Mucosa of rectum (tissue), 2 donors: ENCODE data around the gene STPG2.

Experiments used
- H3K27ac ChIP-seq, 2 donors: one replicate each; pipeline ENCODE4 v1.7.0; 2013; ENCODE audit warnings: inconsistent platforms in 2 of 2, low read depth in 2 of 2, low read length in 2 of 2
- H3K27me3 ChIP-seq, 2 donors: one replicate each; pipeline ENCODE4 v1.7.0; 2013; ENCODE audit warnings: low read length in 2 of 2; ENCODE audit not compliant: control insufficient read depth in 2 of 2, insufficient read depth in 2 of 2
- H3K36me3 ChIP-seq, 2 donors: one replicate each; pipeline ENCODE4 v1.7.0; 2013; ENCODE audit warnings: low read length in 2 of 2; ENCODE audit not compliant: control insufficient read depth in 2 of 2, insufficient read depth in 2 of 2
- H3K4me1 ChIP-seq, 2 donors: one replicate each; pipeline ENCODE4 v1.7.0; 2013; ENCODE audit warnings: low read length in 2 of 2, mild to moderate bottlenecking in 1 of 2; ENCODE audit not compliant: control insufficient read depth in 2 of 2, insufficient read depth in 2 of 2
- H3K4me3 ChIP-seq, 2 donors: one replicate each; pipeline ENCODE4 v1.7.0; 2013; ENCODE audit warnings: low read length in 2 of 2
- H3K9ac ChIP-seq, 2 donors: one replicate each; pipeline ENCODE4 v1.7.0; 2013; ENCODE audit warnings: low read length in 2 of 2, low read depth in 1 of 2, mild to moderate bottlenecking in 1 of 2
- H3K9me3 ChIP-seq, 2 donors: one replicate each; pipeline ENCODE4 v1.7.0; 2013; ENCODE audit warnings: low read length in 2 of 2; ENCODE audit not compliant: control insufficient read depth in 2 of 2
- donor health status: healthy.
- donor health status: Normal muscosa, but diverticular disease.

STPG2 gene

GRCh38 chr4:98143001-98143899 is at the start of gene STPG2:
Gene STPG2 (minus strand): TSS chr4:98143476.
- peak within 1 kb of the TSS; percentile 95 to 98 for H3K27ac ChIP-seq
- peak within 1 kb of the TSS; percentile 95 to 96 for H3K4me3 ChIP-seq
- no peaks in the 10 kb centered on the region for H3K9me3 ChIP-seq
- H3K4me1 ChIP-seq: peaks cover 2 to 3% of the 10 kb centered on the region in 2 donors
- no peaks in the 10 kb centered on the region for H3K27me3 ChIP-seq
- peak within 1 kb of the TSS; percentile 84 to 87 for H3K9ac ChIP-seq
- H3K36me3 ChIP-seq: no peaks in the 10 kb centered on the region

DNA sequence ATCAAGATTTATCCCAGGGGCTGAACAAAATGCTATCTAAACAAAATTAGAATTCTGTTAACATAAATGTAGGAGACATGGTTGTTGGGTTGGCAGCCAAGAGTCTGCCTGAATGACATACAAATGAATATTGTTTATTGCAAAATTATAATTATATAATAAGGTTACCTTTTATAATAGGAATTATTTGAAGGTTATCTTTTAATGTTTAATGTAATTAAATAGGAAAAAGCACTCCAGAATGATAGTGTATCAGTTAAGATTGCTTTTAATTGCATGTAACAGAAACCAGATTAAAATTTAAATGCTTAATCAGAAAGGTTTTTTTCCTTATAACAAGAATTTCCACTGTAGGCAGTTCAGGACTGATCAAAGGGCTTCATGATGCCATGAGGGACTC is 42.0 kb upstream of the STPG2 start:
- Histone ChIP-seq H3K36me3 (no peaks in the 10 kb centered on the region), H3K27ac (no peak overlapping the region), H3K4me3 (no peak overlapping the region), H3K27me3 (no peaks in the 10 kb centered on the region), H3K9ac (no peak overlapping the region), H3K9me3 (no peaks in the 10 kb centered on the region), H3K4me1 (no peaks in the 10 kb centered on the region)

DNA sequence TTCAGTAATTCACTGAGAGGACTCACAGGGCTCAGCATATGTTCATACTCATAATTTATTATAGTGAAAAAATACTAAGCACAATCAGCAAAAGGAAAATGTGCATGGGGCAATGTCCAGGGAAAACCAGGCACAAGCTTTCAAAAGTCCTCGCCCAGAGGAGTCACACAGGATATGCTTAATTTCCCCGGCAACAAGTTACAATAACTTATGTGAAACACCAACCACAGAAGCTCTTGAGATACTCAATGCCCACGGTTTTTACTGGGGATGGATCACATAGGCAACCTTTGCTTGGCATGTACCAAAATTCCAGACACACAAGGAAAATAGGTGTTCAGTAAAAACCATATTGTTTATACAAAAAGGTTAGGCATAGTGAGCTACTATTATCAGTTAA is 38.5 kb upstream of the STPG2 start:
- Histone ChIP-seq H3K4me3 (no peak overlapping the region), H3K27me3 (no peaks in the 10 kb centered on the region), H3K9ac (no peak overlapping the region), H3K36me3 (no peaks in the 10 kb centered on the region), H3K27ac (no peak overlapping the region), H3K4me1 (no peaks in the 10 kb centered on the region), H3K9me3 (no peaks in the 10 kb centered on the region)

DNA sequence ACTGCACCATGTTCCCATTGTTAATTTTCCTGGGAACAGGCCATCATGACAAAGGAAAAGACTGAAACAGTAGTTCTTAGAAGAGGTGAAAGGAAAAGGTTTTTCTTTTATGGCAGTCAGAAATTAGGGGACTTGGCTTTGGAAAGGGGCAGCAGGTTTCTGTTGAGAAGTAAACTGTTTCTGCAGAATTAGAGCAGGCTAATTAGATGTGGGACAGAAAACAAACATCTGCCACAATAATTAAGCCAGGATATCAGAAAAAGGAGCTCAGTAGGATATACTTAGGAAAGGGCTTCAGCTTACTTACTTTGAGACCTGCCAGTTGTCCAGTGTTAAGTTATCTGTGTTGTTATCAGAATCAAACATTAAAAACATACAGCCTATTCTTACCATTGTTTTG is 36.7 kb upstream of the STPG2 start:
- Histone ChIP-seq H3K27ac (no peak overlapping the region), H3K9ac (no peak overlapping the region), H3K4me3 (no peak overlapping the region), H3K27me3 (no peaks in the 10 kb centered on the region), H3K36me3 (no peaks in the 10 kb centered on the region), H3K4me1 (no peaks in the 10 kb centered on the region), H3K9me3 (no peaks in the 10 kb centered on the region)

GRCh38 chr4:98176531-98176930 is 33.3 kb upstream of the STPG2 start:
- Histone ChIP-seq H3K9me3 (no peaks in the 10 kb centered on the region), H3K27ac (no peak overlapping the region), H3K4me3 (no peak overlapping the region), H3K27me3 (no peaks in the 10 kb centered on the region), H3K36me3 (no peaks in the 10 kb centered on the region), H3K4me1 (no peaks in the 10 kb centered on the region), H3K9ac (no peak overlapping the region)

GRCh38 chr4:98170035-98170434 is 26.8 kb upstream of the STPG2 start:
- H3K9ac ChIP-seq: no peak overlapping the region
- no peaks in the 10 kb centered on the region for H3K9me3 ChIP-seq
- H3K27ac ChIP-seq: no peak overlapping the region
- H3K27me3 ChIP-seq: no peaks in the 10 kb centered on the region
- no peak overlapping the region for H3K4me3 ChIP-seq
- H3K36me3 ChIP-seq: no peaks in the 10 kb centered on the region
- H3K4me1 ChIP-seq: no peaks in the 10 kb centered on the region

DNA sequence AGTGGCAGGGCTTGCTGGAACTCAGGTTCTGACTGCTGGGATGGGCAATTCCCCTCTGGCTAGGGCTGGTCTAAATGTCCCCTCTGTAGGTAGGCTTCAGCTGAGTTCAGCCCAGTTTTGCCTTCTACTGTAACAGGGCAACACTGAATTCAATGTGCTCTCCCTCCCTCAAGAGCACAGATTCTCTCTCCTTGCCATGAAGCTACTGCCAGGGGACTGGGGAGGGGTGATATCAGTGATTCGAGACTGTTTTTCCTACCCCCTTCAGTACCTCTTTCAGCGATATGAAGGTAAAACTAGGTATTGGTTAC is 23.4 kb upstream of the STPG2 start:
- no peak overlapping the region for H3K9ac ChIP-seq
- H3K27me3 ChIP-seq: no peaks in the 10 kb centered on the region
- no peak overlapping the region for H3K27ac ChIP-seq
- no peaks in the 10 kb centered on the region for H3K9me3 ChIP-seq
- H3K4me3 ChIP-seq: no peak overlapping the region
- H3K4me1 ChIP-seq: no peaks in the 10 kb centered on the region
- H3K36me3 ChIP-seq: no peaks in the 10 kb centered on the region

DNA sequence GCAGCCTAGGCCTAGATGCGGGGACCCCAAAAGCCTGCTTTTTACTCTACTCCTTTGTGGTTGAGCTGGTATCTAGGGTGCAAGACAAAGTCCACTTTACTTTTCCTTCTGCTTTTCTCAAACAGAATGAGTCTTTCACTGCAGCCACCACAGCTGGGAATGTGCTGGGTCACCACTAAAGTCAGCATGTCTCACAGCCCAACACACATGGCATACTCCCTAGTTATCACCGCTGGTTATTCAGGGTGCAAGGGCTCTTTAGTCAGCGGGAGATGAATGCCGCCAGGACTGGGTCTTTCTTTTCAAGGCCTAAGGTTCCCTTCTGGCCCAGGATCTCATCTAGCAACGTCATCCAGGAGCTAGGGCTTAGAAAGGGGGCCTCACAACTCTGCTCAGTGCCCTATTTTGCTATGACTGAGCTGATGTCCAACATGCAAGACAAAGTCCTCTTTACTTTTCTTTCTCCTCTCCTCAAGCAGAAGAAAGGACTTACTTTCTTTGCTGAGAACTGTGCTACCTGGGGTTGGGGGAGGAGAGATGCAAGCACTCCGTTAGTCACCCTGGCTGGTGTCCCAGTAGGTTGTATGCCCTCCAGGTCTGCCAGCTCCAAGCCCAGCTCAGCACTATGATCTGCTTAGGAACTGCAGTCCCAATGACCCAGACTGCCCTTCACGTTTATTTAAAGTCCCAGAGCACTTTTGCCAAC is 22.9 kb upstream of the STPG2 start:
- Histone ChIP-seq H3K9ac (no peak overlapping the region), H3K27ac (no peak overlapping the region), H3K4me3 (no peak overlapping the region), H3K9me3 (no peaks in the 10 kb centered on the region), H3K27me3 (no peaks in the 10 kb centered on the region), H3K36me3 (no peaks in the 10 kb centered on the region), H3K4me1 (no peaks in the 10 kb centered on the region)

GRCh38 chr4:98162696-98163095 is 19.4 kb upstream of the STPG2 start:
- Histone ChIP-seq H3K9ac (no peak overlapping the region), H3K4me3 (no peak overlapping the region), H3K36me3 (no peaks in the 10 kb centered on the region), H3K27me3 (no peaks in the 10 kb centered on the region), H3K27ac (no peak overlapping the region), H3K9me3 (no peaks in the 10 kb centered on the region), H3K4me1 (no peaks in the 10 kb centered on the region)

DNA sequence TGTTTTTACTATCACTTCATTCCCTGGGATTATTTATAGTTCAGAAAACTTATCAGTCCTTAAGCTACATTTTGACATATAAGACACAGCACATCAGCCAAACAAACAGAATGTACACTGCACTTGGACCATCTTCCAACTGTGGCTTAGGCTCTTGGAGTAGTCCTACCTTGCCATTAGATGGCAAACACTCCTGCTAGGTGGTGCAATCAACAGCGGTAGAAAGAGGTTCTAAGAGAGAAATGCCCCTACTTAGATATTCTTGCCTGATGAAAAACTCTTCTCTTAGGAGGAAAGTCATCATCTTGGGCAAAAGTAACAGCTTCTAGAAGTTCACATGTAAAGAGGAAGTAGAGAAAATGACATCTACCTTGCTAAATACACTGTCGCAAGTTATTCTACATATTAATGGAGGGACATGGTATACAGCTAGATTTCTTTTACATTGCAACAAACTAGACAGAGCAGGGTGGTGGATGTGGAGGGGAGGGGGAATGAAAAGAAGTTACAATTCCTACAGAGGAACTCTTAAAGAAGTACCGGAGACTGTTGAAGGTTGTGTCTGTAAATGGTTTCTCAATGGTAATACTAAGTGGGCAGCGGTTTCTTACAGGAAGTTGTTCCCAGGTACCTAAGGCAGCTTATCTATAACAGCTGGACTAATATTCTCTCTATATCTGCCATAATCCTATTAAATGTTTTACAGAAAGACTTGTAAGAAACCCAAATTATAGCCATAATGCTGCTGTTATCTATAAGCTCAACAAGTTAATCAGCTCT is 8.1 kb upstream of the STPG2 start:
- Histone ChIP-seq H3K4me1 (no peaks in the 10 kb centered on the region), H3K9me3 (no peaks in the 10 kb centered on the region), H3K36me3 (no peaks in the 10 kb centered on the region), H3K4me3 (no peak overlapping the region), H3K27ac (no peak overlapping the region), H3K27me3 (no peaks in the 10 kb centered on the region), H3K9ac (no peak overlapping the region)
